Measurements from ENCODE around the gene SERPINB1.

DNA sequence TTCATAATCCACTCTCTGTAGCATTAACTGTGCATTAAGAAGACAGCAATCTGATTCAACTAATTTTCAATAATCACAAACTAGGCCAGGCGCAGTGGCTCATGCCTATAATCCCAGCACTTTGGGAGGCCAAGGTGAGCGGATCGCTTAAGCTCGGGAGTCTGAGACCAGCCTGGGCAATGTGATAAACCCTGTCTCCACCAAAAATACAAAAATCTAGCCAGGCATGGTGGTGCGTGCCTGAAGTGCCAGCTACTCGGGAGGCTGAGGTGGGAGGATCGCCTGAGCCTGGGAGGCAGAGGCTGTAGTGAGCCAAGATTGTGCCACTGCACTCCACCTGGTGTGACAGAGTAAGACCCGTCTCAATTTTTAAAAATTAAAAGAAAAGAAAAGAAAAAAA, 32.0 kb upstream of the SERPINB1 start:
- TF ChIP-seq GATA2 (IDR thresholded peaks at IDR 0.05; ENCODE audit: low read depth, low read length) = no peak
- no peak for TF ChIP-seq GATA3 (IDR thresholded peaks at IDR 0.05; ENCODE audit: low read depth, low read length)
